KBM-7 (cell line): ENCODE measurements around the gene OXT.

Experiments
- DNase-seq: peaks from one replicate; pipeline ENCODE4 v3.0.0-alpha.2; 2015
- in situ Hi-C: fragments of 300-500 bp; cut with MboI; formaldehyde crosslinking; loops from 2 replicates; pipeline ENCODE4 v1.14.3; 2020; ENCODE audit warnings: low sequenced_read_pairs, low pct_unique_long_range_greater_than_20kb, mixed read lengths

Gene OXT

GRCh38 chr20:3082306-3082951 is 11.0 kb downstream of the OXT start:
- in situ Hi-C loops = no loop called here
- DNase-seq = no peak

- in situ Hi-C loops = no loop called here
- DNase-seq = peak; percentile 71
Measured at GRCh38 chr20:3082955-3083952, 11.8 kb downstream of the OXT start.

- in situ Hi-C loops = no loop called here
- DNase-seq = no peak
Measured at GRCh38 chr20:3084283-3084985, 13.0 kb downstream of the OXT start, which contains the start of gene AVP. Gene AVP, minus strand, starts transcription at chr20:3084724. Its CDS starts 50 bp downstream, at chr20:3084674.

- in situ Hi-C loops = no loop called here
- no peak for DNase-seq
Measured at GRCh38 chr20:3084986-3085360, 13.6 kb downstream of the OXT start.

DNA sequence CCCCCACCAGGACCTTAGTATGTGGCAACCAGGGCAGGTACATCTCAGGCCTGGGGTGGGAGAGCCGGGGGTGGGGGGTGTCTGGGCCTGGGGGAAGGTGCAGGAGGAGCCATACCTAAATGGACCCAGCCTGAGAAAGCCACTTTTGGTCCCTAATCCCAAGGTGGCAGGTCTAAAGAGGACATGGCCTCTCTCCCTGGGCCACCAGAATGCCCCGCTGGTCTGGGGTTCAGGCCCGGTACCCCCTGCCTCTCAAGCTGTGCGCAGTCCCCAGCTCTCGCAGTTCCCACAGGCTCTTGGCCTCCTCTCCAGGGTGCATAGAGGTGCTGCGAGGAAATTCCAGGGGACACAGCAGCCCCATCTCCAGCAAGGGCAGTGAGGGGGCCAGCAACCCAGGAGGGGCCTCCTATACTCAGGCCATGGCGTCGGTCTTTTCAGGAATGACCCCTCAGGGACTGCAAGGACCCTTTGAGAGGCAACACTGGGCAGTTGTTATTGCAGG is 14.2 kb downstream of the OXT start:
- in situ Hi-C loops = no loop called here
- DNase-seq = no peak

DNA sequence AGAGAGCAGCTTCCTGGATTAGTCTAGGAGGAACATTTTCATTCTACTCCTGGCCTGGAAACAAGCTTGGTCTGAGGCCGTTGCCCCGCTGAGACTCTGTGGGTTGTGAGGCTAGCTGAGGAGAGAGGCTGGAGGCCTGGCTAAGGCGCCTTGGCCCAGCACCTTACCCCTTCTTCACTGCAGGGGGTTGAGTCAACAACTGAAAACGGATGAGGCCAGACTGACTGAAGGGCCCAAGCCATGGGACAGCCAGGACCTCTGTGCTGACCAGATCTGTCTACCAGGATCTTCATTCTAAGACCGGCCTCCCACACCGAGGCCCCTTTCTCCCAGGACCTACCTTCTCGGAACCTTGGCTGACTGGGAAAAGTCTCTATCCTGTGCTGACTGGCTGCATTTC is 16.6 kb downstream of the OXT start:
- no peak for DNase-seq
- in situ Hi-C loops = no loop called here

- in situ Hi-C loops = no loop called here
- peak; percentile 98 for DNase-seq
Measured at GRCh38 chr20:3090565-3090964, 19.1 kb downstream of the OXT start.

DNA sequence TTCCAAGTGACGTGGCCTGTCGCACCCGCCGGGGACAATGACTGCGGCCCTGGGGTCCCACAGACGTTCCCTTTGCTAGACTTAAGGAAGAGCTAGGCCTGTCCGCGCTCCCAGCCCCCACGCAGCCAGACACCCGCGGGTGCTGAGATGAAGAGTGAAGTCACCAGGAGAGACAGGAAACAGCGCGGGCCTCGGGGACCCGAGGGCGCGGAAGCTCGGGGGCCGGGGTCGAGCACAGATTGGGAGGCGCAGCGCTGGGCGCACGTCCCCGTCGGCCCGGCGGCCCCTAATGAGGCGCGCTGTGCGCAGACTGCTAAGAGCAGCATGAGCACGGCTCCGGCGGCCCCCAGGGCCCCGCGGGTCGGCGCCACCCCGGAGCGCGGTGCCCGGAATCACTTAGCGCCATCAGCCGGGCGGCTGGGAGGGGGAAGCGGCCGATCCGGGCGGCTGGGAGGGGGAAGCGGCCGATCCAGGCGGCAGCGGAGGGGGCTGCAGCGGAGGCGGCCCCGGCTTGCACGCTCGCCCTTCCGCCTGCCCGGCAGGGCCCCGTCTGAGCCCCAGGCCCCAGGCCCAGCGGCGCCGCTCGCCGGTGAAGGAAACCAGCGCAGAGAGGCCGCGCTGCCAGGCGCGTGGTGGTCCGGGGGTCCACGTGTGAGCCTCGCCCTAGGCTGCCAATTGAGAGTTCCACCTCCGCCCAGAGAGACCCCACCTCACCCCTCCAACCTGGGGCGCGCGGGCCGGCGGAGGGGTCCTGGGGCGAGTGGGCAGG is 21.4 kb downstream of the OXT start:
- peak; percentile 88 for DNase-seq
- in situ Hi-C loops = no loop called here

- DNase-seq = peak; percentile 96
- in situ Hi-C loops = no loop called here
Measured at GRCh38 chr20:3093861-3094361, 22.5 kb downstream of the OXT start.

DNA sequence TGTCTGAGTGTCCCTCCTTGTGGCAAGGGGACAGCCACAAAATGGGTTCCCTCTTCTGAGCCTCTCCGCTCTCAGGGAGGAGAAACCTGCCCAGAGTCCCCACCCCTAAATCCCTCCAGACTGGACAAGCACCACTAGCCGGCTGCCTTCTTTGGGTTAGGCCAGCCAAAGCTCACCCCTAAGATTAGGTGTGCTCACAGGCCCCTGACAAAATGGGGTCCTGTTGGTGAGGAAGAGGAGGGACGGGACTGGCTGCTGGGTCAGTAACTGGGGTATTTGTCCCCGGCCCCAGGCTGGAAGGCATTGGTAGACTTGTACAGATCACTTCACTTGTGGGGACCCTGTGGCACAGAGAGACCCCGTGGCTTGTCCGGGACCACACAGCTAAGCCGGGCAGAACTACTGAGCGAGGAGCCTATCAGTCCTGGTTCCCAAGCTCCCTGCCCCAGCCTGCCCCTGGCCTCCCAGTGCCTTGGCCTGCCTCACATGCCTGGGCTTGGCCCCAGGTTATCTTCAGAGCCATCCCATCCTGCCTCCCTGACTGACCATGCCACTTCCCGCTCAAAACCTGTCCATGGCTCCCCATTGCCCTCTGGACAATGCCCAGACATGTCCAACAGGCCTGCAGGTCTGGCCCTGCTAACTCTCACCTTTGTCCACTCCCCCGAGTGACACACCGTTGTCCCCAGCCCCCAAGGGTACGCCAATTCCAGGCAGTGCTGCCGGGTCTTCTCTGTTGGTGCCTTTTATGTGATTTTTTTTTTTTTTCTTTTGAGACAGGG is 23.6 kb downstream of the OXT start:
- DNase-seq = no peak
- in situ Hi-C loops = no loop called here

DNA sequence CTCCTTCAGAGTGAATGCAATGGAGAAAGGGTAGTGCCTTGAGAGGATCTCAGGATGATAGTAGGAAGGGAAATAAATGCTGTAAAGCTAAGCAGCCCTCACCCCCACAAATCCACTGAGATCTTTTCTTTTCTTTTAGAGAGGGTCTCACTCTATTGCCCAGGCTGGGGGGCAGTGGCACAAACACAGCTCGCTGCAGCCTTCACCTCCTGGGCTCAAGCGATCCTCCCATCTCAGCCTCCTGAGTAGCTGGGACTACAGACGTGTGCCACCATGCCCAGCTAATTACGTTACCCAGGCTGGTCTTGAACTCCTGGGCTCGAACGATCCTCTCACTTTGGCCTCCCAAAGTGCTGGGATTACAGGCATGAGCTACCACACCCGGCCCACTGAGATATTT is 29.1 kb downstream of the OXT start:
- in situ Hi-C loops = no loop called here
- no peak for DNase-seq

GRCh38 chr20:3101251-3101650 is 29.8 kb downstream of the OXT start:
- in situ Hi-C loops = no loop called here

GRCh38 chr20:3101737-3102574 is 30.5 kb downstream of the OXT start:
- in situ Hi-C loops = no loop called here
- DNase-seq = no peak

More at GRCh38 chr20:3101251-3101650, 29.8 kb downstream of the OXT start:
- DNase-seq = no peak

DNA sequence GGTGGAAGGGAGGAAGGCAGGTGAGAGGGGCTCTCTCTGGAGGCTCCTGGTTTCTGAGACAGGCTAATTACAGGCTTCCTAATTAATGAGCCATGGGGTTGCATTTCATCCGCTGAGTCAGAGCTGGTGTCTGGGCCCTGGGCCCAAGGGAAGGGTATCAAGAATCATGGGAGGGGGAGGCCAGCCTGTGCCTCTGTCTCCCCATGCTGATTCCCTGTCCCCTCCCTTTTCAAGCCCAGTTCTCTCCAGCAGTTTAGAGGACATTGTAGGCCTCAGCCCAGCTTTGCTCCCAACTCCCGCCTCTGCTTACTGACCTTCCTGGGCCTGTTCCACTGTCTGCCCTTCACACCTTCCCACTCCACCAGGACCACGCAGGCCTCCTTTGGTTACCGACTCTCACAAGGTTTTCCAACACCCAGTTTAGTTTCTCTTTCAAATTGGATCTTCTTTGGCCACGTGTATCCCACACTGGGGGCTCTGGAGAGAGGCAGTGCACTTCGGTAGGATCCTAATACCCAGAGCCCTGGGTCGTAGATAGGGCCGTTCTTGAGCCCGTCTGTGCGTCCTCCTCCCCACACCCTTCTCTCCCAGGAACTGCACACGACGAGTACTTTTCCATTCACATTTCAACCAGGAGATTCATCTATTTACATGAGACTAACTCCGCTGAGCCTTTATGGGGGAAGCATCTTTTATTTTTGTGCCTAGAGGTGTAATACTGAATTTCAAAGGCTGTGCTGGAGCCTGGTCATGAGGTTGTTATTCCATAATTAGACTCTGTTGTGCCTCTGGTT is 31.4 kb downstream of the OXT start:
- in situ Hi-C loops = no loop called here
- DNase-seq = no peak

GRCh38 chr20:3103369-3104032 is 32.1 kb downstream of the OXT start:
- in situ Hi-C loops = no loop called here
- no peak for DNase-seq
